Nephron progenitor cell (in vitro differentiated cells): ENCODE data around the gene AKR1A1.
A peak's percentile ranks its signal among the peaks of the same experiment; 100 is the strongest.

Source experiments
- DNase-seq: peaks from one replicate; pipeline ENCODE4 v3.0.0; 2021
- H3K27ac Mint-ChIP-seq: 2 replicates; pipeline ENCODE4 v1.8.0; 2021; ENCODE audit warnings: mild to moderate bottlenecking, moderate library complexity, mixed read lengths
- H3K27me3 Mint-ChIP-seq: 2 replicates; pipeline ENCODE4 v1.8.0; 2021; ENCODE audit warnings: mild to moderate bottlenecking, low read depth, mixed read lengths; ENCODE audit not compliant: poor library complexity
- H3K36me3 Mint-ChIP-seq: 2 replicates; pipeline ENCODE4 v1.8.0; 2021; ENCODE audit warnings: low read depth, mixed read lengths
- H3K4me1 Mint-ChIP-seq: 2 replicates; pipeline ENCODE4 v1.8.0; 2021; ENCODE audit warnings: mixed read lengths
- H3K4me3 Mint-ChIP-seq: 2 replicates; pipeline ENCODE4 v1.8.0; 2021; ENCODE audit warnings: mild to moderate bottlenecking, moderate library complexity, mixed read lengths
- H3K9me3 Mint-ChIP-seq: 2 replicates; pipeline ENCODE4 v1.8.0; 2021; ENCODE audit warnings: mild to moderate bottlenecking, moderate library complexity, mixed read lengths
- TF ChIP-seq, protein P1 (sequence below): fragments of 200-600 bp; sonication (generic); IDR thresholded peaks from 2 replicates; pipeline ENCODE4 v1.5.0; 2021; ENCODE audit warnings: antibody characterized with exemption

Gene AKR1A1

DNA sequence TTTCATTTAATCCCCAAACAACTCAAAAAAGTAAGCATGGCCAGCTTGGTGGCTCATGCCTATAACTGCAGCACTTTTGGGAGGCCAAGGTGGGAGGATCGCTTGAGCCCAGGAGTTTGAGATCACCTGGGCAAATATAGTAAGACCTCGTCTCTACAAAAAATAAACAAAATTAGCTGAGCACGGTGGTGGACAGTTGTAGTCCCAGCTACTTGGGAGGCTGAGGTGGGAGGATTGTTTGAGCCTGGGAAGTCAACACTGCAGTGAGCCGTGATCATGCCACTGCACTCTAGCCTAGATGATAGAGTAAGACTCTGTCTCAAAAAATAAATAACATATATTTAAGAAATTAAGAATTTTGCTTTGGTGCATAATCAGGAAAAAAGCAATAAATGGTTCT lies 6.1 kb upstream of the AKR1A1 start:
- no peak overlapping the region for H3K27ac Mint-ChIP-seq
- H3K9me3 Mint-ChIP-seq: no peaks in the 10 kb centered on the region
- TF ChIP-seq, protein P1, sequence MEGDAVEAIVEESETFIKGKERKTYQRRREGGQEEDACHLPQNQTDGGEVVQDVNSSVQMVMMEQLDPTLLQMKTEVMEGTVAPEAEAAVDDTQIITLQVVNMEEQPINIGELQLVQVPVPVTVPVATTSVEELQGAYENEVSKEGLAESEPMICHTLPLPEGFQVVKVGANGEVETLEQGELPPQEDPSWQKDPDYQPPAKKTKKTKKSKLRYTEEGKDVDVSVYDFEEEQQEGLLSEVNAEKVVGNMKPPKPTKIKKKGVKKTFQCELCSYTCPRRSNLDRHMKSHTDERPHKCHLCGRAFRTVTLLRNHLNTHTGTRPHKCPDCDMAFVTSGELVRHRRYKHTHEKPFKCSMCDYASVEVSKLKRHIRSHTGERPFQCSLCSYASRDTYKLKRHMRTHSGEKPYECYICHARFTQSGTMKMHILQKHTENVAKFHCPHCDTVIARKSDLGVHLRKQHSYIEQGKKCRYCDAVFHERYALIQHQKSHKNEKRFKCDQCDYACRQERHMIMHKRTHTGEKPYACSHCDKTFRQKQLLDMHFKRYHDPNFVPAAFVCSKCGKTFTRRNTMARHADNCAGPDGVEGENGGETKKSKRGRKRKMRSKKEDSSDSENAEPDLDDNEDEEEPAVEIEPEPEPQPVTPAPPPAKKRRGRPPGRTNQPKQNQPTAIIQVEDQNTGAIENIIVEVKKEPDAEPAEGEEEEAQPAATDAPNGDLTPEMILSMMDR: no peak
- no peak overlapping the region for H3K4me3 Mint-ChIP-seq
- peaks cover 19% of the 10 kb centered on the region for H3K4me1 Mint-ChIP-seq
- DNase-seq: no peak
- peaks cover 17% of the 10 kb centered on the region for H3K27me3 Mint-ChIP-seq
- H3K36me3 Mint-ChIP-seq: no peaks in the 10 kb centered on the region

DNA sequence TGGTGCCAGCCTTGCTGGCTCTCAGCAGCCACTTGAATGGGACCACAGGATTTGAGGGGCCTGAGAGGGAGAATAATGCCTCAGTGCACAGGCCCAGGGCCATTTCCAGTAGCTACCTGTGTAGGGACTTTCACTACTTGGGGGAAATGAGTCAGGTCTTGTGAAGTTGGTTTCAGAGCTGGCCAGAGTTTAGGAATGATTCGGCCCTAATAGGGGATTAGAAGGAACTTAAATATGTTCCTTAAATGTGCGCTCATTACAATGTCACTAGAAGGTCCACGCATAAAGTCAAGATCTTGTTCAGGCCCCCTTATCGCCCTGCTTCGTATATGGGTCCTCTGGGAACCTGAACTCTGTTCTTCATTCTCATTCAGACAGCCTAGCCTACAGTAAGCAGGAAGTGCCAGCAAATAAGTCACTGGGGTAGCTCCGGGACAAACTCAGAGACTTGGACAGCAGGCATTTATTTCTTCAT lies 5.6 kb upstream of the AKR1A1 start:
- Mint-ChIP-seq H3K4me1 (peaks cover 19% of the 10 kb centered on the region), H3K9me3 (no peaks in the 10 kb centered on the region), H3K36me3 (no peaks in the 10 kb centered on the region), H3K27ac (no peak overlapping the region), H3K4me3 (no peak overlapping the region), H3K27me3 (peaks cover 17% of the 10 kb centered on the region)
- TF ChIP-seq, protein P1: no peak
- DNase-seq: no peak

DNA sequence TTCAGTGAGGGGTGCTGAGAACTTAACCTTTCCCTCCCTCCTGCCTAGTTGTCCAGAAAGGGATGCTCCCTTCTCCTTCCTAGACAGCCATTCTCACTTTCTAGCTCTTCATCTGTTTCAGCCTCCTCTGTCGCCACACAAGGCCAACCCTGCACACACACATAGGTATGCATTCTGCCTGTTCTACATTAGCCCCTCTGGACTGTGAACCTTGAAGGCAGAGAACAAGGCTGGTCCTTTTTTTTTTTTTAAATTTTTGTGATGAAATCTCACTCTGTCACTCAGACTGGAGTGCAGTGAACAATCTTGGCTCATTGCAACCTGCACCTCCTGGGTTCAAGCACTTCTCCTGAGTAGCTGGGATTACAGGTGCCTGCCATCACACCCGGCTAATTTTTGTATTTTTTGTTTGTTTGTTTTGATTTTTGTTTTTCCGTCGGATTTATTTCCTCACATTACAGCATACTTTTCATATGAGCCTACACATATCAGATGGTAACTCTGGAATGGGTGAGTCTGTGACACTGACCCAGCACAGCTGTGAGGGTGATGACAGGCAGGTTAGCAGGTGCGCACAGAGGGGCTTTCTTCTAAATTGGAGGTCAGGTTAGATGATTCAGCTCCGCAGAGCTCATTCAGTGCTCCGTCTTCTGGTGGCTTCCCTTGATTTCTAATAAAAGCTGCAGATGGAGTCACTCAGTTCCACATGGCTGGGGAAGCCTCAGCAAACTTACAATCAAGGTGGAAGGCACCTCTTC lies 4.9 kb upstream of the AKR1A1 start:
- H3K36me3 Mint-ChIP-seq: no peaks in the 10 kb centered on the region
- no peak for DNase-seq
- no peak overlapping the region for H3K27ac Mint-ChIP-seq
- TF ChIP-seq, protein P1: no peak
- no peaks in the 10 kb centered on the region for H3K9me3 Mint-ChIP-seq
- peaks cover 20% of the 10 kb centered on the region for H3K4me1 Mint-ChIP-seq
- H3K4me3 Mint-ChIP-seq: no peak overlapping the region
- H3K27me3 Mint-ChIP-seq: peaks cover 17% of the 10 kb centered on the region

DNA sequence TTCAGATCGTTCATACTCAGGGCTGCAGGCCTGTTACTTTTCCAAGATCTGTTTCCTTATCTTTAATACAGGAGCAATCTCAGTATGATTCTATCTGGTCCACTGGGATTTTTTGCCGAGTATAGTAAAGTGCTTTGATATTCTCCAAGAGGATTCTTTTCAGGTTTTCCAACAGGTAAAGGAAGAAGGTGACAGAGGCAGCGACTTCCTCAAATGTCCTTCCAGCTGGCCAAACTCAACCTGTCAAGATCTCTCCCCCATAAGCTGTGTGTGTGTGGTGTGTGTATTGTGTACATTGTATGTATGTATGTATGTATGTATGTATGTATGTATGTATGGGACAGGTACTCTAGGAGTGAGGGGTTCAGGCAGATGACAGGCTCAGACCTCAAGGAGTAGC lies 1.1 kb downstream of the AKR1A1 start:
- Mint-ChIP-seq H3K4me3 (peak overlapping the region; percentile 98), H3K27ac (no peak overlapping the region), H3K36me3 (peaks cover 17% of the 10 kb centered on the region), H3K4me1 (peaks cover 27% of the 10 kb centered on the region), H3K9me3 (no peaks in the 10 kb centered on the region), H3K27me3 (peaks cover 5% of the 10 kb centered on the region)
- no peak for DNase-seq
- TF ChIP-seq, protein P1: no peak

DNA sequence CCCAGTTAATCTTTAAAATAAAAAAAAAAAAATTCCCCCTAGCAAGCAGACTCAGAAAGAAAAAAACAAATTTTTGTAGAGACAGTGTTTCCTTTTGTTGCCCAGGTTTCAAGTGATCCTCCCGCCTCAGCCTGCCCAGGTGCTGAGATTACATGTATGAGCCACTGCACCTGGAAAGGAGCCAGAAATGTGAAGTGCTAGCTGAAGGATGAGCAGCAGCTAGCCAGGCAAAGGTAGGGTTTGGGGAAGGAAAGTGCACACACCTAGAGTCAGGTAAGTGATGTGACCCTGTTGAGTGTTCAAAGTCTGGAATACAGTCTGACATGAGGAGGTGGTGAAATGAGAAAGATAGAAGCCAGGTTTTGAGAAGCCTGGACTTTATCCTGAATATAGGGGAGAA lies 1.7 kb downstream of the AKR1A1 start:
- Mint-ChIP-seq H3K4me1 (peaks cover 30% of the 10 kb centered on the region), H3K9me3 (no peaks in the 10 kb centered on the region), H3K36me3 (peaks cover 19% of the 10 kb centered on the region), H3K27ac (no peak overlapping the region), H3K27me3 (peaks cover 3% of the 10 kb centered on the region), H3K4me3 (peak overlapping the region; percentile 98)
- DNase-seq: no peak
- TF ChIP-seq, protein P1: no peak

DNA sequence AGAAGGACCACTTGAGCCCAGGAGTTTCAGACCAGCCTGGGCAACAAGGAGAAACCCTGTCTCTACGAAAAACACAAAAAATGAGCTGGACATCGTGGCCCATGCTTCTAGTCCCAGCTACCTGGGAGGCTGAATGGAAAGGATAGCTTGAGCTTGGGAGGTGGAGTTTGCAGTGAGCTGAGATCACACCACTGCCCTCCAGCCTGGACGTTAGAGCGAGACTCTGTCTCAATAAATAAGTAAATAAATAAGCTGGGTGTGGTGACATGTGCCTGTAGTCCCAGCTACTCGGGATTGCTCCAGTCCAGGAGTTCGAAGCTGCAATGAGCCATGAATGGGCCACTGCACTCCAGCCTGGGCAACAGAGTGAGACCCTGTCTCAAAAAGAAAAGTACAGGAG lies 3.6 kb downstream of the AKR1A1 start:
- no peak overlapping the region for H3K4me3 Mint-ChIP-seq

More for the DNA sequence above, 3.6 kb downstream of the AKR1A1 start:
- no peak overlapping the region for H3K27ac Mint-ChIP-seq
- H3K4me1 Mint-ChIP-seq: peaks cover 36% of the 10 kb centered on the region
- peaks cover 28% of the 10 kb centered on the region for H3K36me3 Mint-ChIP-seq
- no peak for DNase-seq
- no peaks in the 10 kb centered on the region for H3K27me3 Mint-ChIP-seq
- no peaks in the 10 kb centered on the region for H3K9me3 Mint-ChIP-seq
- TF ChIP-seq, protein P1: no peak
